Endothelial cell of hepatic sinusoid (primary cell): ENCODE results near the gene SCFD2.

ENCODE experiments used
- in situ Hi-C: cut with HindIII; loops from 2 replicates; pipeline ENCODE4 v1.10.0; 2017; ENCODE audit warnings: low sequenced_read_pairs

Gene SCFD2

DNA sequence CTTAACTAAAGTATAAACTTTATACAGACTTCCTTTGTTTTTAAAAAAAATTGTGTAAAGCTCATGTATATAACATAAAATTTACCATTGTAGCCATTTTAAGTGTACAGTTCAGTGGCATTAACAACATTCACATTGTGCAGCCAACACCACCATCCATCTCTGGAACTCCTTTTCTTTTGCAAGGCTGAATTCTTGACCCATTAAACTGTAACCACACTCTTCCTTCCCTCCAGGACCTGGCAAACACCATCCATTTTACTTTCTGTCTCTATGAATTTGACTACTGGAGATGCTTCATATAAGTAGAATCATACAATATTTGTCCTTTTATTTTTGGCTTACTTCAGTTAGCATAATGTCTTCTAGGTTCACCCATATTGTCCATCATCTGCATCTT, 399.1 kb downstream of the SCFD2 start:
- in situ Hi-C loops = no loop called here

DNA sequence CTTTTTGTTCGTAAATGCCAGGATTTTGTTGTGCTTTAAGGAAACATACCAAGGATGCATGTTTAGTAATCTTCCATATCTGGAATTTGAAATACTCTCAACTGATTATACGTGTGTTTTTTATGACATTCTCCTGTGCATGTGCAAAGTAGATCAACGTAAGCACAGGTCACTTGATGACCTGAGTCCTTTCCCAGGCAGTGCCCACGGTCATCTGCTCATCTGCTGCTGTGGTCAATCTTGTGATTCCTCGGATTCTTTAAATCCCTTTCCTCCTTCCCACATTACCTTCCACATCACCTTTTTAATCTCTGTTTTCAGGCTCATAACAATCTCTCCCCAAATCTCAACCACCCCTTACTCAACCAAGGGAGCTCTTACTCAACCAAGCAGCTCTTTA, 399.7 kb downstream of the SCFD2 start:
- in situ Hi-C loops = no loop called here

DNA sequence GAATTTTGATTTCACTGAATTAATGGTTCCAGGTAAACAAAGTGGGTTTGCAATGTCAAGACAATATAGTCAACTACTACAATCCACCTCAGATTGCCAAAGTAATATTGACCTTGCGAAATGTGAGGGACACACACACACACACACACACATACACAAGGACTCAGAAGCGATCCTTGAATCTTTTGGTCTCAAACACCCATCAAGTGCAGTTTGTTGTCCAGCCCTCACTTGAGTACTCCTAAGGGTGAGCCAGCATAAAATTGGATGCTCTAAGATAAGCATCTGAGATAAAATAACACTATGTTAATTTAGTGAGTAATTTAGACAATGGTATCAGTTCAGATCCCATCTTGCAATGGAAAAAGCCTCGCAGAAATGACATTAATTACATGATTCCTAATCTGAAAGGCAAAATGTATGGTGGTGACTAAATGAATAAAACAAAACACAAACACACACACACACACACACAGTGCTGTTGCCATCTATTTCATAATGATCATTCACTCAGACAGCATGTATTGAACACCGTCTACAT, 401.2 kb downstream of the SCFD2 start:
- in situ Hi-C loops = no loop called here

DNA sequence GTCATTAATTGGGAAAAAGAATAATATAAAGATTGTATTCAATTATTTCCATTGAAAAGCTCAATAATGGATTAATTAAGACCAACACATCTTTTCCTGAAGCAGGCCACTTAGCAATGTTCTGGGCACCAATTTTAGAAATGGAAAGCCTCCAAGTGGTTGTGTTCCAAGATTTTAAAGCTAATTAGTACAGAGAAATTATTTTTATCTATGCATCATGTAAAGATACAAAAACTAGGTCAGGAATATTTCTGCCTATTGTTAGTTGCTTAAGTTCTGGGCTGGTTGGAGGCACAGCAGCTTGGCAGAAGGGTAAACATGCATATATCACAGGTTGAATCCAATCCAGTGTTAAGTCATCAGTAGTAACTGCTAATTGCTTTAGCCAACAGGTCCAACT, 401.9 kb downstream of the SCFD2 start:
- in situ Hi-C loops = no loop called here

DNA sequence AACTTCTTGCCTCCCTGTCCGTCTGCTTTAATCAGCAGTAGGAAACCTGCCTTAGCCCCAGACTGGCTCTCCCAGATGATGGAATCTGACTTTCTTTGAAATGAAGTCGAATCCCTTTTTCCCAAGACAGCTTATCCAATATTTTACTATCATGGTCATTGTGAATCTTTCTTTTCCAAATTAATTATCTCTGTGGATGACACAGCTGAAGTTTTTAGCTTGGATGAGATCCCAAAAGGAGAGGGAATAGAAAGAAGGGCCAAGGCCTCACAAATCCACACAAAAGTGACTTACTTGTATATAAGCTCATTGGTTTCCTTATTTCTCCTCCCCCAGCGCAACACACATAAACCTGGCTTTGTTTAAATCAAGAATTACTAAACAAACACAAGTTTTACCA, 403.1 kb downstream of the SCFD2 start:
- in situ Hi-C loops = no loop called here

DNA sequence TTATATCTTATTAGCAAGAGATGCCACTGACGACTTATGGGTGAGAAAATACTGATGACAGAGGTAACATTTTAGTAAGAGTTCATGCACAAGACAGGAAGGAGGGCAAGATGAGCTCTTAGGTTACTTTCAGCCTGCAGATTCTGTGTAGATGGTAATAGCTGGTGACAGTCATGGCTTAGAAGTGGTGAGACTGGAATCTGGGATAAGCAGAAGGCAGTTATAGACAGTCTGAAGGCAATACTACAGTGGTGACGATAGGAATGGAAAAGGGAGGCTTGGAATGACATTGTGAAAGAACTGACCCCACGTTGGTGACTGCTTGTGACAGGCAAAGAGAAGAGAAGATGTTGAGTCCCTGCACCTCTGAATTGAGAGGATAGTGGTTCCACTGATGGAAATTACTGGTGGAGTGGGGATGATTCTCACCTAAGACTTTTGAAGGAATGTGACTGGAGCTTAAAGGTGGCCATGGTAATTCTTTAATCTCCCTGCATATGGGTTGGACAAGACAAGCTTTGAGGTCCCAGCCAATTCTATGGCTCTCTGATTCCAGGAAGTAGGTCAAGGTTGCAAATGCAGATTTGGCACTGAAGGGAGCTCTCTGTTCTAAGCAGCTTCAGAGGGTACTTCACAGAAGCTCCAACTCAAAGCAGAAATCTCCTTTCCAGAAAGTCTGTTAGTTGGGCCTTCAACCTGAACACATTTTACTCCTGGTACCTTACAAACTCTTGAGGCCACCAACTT, 404.0 kb downstream of the SCFD2 start:
- in situ Hi-C loops = no loop called here

DNA sequence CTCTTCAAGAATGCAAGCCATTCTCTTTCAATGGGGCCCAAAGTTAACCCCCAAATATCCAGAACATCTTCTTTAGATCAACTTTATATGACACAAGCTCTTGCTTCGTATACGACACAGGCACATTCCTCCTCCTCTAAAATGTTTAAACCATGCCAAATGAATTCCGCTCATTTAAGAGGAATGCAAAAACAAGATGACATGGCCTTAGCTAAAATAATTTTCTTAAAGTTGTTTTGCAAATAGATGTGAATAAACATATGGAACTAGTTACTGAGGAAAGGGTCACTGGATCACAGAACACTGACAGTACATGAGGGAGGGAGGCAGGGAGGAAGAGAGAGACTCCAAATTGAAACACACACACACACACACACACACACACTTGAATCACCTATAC, 406.3 kb downstream of the SCFD2 start:
- in situ Hi-C loops = no loop called here

DNA sequence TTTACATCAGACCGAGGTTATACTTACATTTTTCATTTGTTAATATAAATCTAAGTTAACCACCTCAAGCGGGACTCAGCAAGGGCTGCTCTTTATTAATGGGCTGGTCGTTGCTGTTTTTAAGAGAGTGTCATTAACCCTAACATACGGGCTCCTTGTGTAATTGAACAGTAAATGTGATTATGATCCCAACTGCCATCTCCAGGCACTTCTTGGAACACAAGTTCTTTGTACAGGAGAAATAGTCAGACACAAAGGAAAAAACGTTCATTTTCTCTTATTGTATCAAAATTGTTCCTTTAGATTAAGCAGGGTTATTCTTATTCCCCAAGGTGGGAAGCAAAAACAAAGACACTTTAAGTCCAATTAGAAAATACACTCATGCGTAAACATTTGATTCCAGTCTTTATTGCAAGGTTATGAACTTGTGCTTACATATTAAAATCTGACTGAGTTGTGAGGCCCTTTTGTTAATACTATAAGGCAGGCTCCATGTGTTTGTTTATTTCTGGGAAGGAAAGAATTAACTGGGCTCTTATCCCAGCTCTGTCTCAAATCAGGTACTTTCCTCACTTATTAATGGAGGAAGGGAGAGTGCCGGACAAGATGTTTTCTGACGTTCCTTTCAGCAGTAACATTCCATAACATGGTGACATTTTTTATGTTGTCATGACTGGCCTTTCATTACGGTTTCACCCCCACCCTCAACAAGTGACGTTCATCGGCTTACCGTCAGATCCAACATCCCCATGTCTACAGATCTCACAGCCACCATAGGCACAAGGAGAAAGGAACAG, 407.8 kb downstream of the SCFD2 start:
- in situ Hi-C loops = no loop called here

DNA sequence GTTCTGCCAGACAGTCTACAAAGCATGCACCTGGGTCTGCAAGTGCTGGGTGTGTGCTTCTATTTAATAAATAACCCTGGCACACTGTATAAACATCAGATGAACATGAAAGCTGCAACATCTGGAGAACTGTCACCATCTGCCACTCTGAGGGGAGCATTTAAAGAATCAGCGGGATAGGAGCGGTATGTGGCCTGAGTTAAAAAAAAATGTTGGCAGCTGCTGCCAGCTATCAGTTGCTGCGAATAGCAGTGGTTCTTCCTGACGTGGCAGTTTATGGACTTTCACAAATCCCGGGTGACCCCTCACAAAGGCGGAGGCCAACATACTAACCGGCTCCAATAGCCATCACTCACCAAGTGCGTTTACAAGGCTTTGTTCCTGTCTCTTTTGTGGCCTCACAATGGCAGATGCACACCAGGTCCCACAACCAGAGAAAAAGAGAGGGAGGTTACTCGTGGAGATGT, 408.6 kb downstream of the SCFD2 start:
- in situ Hi-C loops = no loop called here

DNA sequence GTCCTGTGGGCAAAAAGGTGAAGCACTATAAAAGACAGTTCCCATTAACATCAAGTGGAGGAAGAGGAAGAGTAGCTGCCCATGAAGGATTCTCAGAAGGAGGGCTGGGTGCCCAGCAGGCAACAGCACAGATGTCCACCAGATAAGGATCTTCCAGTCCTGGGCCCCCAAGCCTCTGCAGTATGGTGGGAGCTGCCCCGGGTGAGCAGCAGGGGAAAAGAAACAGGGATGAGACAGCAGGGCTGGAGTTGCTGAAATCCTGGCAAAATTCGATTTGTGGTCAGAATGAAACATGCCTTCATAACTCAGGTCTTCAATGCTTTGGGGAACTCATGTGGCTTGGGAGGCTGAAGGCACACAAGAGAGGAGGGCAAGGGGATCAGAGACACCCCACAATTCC, 409.2 kb downstream of the SCFD2 start:
- in situ Hi-C loops = no loop called here

DNA sequence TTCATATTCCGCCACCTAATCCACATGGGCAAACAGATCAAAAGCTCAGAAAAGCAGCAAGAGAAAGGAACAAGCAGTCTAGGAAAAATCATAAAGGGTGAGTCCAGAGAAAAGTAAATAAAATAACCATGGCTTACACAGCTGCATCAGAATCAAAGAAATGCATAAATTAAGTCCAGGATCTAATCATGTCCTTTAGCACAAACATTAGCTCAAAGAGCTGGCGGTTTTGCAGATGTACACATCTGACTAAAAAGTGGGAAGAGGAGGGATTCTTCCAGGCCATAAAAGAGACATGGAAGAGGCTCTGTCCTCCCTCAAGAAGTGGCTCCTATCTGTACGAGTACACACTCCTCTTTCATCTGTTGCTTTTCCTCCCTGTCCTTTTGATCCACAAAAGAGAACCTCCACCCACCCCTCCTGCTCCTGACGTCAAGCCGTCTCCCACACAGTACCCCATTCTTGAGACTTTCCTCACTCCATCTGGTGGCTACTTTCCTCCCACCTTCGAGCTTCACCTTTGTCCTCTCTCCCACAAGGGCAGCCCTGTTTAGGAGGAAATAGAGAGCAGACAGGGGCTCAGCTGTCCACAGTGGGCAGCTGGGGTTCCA, 411.2 kb downstream of the SCFD2 start:
- in situ Hi-C loops = no loop called here

DNA sequence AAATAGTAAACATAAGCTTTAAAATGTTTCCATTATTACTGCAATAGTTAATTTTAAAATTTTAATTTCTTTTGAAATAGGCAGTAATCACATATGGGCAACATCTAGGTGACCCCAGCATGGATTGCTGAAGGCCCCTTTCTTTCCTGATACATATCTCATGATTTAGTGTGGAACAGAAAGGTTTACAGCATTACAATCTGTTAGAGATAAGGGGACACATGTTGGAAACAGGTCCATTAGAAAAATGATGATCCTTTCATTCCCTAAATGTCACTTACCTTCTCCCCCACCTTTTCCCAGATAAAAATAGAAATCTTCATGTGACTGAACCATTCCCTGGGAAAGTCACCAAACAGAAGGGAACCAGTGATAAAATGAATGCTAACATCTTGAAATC, 413.3 kb downstream of the SCFD2 start:
- in situ Hi-C loops = no loop called here

DNA sequence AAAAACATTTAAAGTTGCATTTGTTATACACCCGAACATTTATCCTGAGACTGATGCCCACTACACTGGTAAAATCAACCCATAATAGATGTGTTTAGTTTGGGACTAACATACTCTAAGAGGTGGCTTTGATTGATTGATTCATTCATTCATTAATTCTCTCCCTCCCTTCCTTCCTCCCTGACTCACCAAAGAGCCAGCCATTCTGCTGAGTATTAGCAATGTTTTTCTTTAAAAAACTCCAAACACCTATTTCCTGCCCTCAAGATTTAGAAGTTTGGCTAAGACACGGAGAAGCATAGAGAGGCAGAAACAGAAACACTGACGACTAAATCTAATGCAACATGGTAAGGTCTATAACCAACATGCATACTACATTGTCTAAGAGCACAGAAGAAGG, 414.8 kb downstream of the SCFD2 start:
- in situ Hi-C loops = no loop called here

DNA sequence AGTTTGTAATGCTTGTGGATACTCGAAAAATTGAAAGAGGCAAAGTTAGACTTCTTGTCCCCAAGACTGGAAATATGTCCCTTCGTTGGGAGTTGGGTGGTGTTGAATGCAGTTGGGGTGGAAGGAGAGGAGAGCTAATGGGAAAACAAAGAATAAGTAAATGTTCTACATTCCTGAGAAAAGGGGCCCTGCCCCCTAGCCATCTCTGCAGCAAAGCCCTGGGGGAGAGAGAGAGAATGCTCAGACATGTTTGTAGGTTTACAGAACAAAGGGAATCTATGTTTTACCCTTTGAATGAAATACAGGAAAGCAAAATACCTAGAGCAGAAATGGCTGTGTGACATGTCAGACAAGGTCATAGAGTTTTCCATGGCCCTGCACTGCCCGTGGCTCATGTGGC, 415.6 kb downstream of the SCFD2 start:
- in situ Hi-C loops = no loop called here

DNA sequence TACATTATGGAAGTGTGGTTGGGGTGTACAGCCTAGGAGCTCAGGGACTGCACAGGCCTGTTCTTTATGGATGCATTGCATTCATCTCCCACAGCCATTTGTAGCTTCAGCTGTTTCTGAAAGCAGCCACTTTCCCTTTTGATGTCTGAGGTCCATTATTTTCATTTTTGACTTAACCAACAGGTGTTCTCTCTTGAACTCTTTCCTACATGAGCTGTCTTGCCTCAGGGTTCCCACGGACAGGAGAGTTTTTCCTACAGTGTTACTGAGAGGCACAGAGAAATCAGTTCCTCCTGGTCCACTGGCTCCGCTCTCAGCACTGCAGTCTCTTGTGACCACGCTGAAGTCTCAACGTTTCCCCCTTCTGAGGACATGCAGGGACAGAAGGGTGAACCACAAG, 416.5 kb downstream of the SCFD2 start:
- in situ Hi-C loops = no loop called here

DNA sequence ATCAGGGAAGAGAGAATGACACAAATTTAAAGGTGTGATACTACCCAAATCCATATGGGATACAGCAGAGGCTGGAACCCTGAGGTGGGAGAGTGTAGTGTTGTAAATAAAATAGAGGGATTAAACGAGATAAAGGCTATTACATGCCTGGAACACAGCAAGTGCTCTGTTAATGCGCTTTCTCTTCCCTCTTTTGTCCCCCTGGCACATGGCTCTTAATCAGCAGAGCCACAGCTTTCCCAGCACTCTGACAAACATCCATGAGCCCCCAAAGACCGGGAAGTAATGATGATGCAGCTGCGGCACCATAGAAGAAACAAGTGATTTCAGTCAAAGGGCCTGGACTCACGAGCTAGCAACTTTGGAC, 417.8 kb downstream of the SCFD2 start:
- in situ Hi-C loops = no loop called here

DNA sequence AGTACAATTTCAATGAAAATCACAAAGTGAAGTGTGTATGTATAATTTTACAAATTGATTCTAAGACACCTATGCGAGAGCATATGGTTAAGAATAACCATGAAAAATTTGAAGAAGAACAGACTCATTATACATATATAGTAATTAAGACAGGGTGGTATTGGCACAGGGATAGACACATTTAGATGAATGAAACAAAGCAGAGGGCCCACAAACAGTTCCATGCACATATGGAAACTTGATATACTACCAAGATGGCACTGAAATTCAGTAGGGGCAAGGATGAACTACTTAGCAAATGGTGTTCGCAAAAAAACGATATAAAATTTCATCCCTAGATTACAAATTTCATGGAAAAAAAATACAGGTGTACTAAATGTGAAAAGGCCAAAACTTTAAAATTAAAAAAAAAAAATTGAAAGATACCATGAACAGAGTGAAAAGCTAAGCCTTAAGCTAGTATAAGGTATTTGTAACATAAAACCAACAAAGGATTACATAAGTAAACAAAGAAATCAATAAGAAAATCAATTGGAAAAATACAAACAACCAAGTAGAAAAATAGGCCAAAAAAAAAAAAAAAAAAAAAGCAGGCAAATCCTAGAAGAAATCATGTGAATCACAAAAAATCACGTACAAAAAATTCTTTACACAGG, 418.3 kb downstream of the SCFD2 start:
- in situ Hi-C loops = no loop called here

DNA sequence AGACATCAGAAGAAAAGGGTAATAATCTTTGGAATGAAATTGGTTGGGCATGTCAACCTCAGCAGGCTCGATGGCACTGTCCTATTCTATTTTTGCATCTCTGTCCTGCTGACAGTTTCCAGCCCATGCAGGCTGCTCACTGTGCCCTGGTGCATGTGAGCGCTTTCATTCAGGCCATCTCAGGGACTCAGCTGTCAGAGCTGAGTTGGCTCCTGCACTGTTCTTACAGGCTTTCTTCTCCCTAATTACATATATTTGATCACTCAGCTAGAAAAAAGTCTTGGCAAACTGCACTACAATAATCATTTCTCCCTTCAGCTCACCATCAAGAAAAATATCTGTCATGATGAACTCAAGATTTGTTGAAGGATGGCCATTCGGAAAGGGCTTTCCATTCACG, 419.0 kb downstream of the SCFD2 start:
- in situ Hi-C loops = no loop called here

DNA sequence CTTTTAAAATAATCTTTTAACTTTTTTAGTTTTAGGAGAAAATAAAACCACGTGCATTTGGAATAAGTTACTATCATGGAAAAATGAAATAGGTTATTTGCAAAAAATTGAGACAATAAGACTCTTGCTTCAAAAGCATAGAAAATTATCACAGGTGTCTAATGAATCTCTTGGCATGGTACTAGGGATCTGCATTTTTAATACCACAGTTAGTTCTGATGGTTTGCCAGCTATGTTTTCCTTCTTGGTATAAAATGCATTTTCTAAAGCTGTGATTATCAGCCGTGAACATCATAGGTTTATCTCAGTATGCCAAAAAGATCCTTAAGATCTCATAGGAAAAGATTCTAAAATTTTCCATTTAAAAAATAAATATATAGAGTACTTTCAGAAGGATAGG, 419.9 kb downstream of the SCFD2 start:
- in situ Hi-C loops = no loop called here

DNA sequence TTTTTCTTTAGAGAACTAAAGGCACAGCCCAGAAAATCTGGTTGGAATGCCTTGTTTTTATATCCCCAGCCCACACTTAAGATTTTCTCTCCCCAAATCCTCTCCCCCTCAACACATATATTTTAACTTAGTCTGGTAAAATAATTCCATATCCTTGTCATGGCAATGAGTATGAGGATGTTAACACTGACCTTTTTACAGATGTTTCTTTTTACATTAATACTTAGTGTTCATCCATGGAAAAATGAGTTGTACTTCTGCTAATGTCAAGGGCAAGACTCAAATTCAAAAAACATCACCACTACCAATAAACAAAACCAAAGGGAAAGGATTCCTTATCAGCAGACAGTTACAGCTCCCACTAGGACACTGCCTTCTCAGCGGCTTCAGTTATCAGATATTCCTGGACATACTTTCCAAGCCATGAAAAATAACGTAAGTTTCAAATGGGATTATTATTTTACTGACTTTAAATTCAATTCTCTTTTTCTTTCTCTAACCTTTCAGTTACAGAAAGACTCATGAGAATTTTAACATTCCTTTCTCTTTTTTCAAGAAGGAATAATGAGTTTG, 420.4 kb downstream of the SCFD2 start:
- in situ Hi-C loops = no loop called here

DNA sequence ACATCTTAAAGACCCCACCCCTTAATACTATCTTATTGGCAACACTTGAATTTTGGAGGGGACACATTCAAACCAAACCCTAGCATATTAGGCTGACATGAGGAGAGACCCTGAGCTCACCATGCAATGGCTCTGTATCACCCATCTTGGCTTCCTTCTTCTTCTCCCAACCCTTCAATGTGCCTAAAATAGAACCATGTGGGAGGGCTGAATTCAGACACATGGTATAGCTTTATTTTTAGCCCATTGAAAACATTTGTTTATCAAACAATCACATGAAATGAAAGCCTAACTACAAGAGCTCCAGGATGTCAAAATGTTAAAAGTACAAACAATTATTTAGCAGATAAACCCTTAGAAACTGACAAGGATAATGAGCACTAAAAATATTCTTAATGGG, 422.2 kb downstream of the SCFD2 start:
- in situ Hi-C loops = no loop called here
